ENCODE measurements around the gene STPG4. TPM values are rescaled to one million over a fixed set of nuclear protein-coding genes. Genes with fewer than 3 reads are reported as not detected.

The STPG4 gene
- total RNA-seq, 1 experiment from 2014 or later, result 0.13 TPM

DNA sequence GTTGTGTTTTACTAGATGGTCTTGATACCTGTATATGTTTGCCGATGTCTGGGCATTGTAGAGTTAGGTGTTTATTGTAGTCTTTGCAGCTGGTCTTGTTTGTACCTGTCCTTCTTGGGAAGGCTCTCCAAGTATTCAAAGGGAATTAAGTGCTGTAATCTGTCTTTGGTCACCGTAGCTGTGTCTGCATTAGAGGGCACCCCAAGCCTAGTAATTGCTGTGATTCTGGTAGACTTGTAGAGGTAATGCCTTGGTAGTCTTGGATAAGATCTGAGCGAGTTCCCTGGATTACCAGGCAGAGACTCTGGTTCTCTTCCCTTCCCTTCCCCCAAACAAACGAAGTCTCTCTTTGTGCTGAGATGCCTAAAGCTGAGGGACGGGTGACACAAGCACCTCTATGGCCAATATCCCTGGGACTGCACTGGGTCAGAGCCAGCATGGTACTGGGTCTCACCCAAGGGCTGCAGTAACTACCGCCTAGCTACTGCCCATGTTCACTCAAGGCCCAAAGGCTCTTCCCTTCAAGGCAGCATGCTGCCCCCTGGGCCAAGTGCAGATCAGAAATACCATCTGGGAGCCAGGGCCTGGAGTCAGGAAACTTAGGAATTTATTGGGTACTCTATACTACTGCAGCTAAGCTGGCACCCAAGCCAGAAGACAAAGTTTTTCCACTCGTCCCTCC, 27.1 kb downstream of the STPG4 start:
- H3K27me3 Mint-ChIP-seq (ENCODE audit: low read depth), result peaks cover 3% of the 10 kb centered on the region
- Histone ChIP-seq H3K23ac (ENCODE audit: insufficient read length, low read depth, low read length) (no peak overlapping the region), H3K9me3 (ENCODE audit: control insufficient read depth, low read depth, low read length) (no peaks in the 10 kb centered on the region), H3K4ac (ENCODE audit: low read depth, low read length) (no peak overlapping the region), H3K4me2 (ENCODE audit: insufficient read depth, insufficient read length, low read length) (no peak overlapping the region), H3K27ac (ENCODE audit: insufficient read length, low read depth, low read length) (no peak overlapping the region), H3K27me3 (ENCODE audit: insufficient read depth, low read length) (no peaks in the 10 kb centered on the region), H4K91ac (ENCODE audit: insufficient read length, low read depth, low read length) (no peak overlapping the region), H2BK120ac (ENCODE audit: low read depth, low read length, poor library complexity, severe bottlenecking) (no peak overlapping the region), H3K56ac (ENCODE audit: insufficient read length, low read depth, low read length) (no peak overlapping the region), H4K20me1 (ENCODE audit: control insufficient read depth, insufficient read depth, insufficient read length) (no peaks in the 10 kb centered on the region), H2AK5ac (ENCODE audit: insufficient read length, low read length) (no peak overlapping the region), H2BK12ac (ENCODE audit: insufficient read length, low read depth, low read length) (no peak overlapping the region), H2BK5ac (ENCODE audit: insufficient read length, low read length) (no peak overlapping the region), H3K14ac (ENCODE audit: insufficient read depth, low read length) (no peak overlapping the region), H2AFZ (ENCODE audit: low read length) (no peak overlapping the region), H4K8ac (replicated peaks; ENCODE audit: insufficient read length, low read depth, low read length) (no peak overlapping the region), H3K79me2 (ENCODE audit: insufficient read depth, low read length) (no peaks in the 10 kb centered on the region), H3K4me1 (ENCODE audit: insufficient read depth, low read length) (no peaks in the 10 kb centered on the region), H3K79me1 (ENCODE audit: insufficient read depth, low read depth, low read length, poor library complexity, severe bottlenecking) (no peaks in the 10 kb centered on the region), H3K23me2 (ENCODE audit: insufficient read length, low read depth, low read length, poor library complexity, severe bottlenecking) (no peaks in the 10 kb centered on the region), H3T11ph (ENCODE audit: low read length) (no peak overlapping the region), H3K18ac (ENCODE audit: insufficient read length, low read depth, low read length) (no peak overlapping the region), H2BK15ac (ENCODE audit: low read depth, low read length) (no peak overlapping the region), H2BK20ac (ENCODE audit: low read depth, low read length, poor library complexity, severe bottlenecking) (no peak overlapping the region), H4K5ac (ENCODE audit: insufficient read length, low read depth, low read length) (no peak overlapping the region), H3K9ac (ENCODE audit: extremely low read depth, insufficient read length, low read length) (no peak overlapping the region)
- TF ChIP-seq, protein P1, sequence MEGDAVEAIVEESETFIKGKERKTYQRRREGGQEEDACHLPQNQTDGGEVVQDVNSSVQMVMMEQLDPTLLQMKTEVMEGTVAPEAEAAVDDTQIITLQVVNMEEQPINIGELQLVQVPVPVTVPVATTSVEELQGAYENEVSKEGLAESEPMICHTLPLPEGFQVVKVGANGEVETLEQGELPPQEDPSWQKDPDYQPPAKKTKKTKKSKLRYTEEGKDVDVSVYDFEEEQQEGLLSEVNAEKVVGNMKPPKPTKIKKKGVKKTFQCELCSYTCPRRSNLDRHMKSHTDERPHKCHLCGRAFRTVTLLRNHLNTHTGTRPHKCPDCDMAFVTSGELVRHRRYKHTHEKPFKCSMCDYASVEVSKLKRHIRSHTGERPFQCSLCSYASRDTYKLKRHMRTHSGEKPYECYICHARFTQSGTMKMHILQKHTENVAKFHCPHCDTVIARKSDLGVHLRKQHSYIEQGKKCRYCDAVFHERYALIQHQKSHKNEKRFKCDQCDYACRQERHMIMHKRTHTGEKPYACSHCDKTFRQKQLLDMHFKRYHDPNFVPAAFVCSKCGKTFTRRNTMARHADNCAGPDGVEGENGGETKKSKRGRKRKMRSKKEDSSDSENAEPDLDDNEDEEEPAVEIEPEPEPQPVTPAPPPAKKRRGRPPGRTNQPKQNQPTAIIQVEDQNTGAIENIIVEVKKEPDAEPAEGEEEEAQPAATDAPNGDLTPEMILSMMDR (conservative IDR thresholded peaks at IDR 0.05), result peak; percentile 24; the same call in 2 of the 3 replicates
- H3K36me3 Mint-ChIP-seq (ENCODE audit: insufficient read depth in 1 of 3, low read depth in 3 of 3), result peaks cover 0 to 6% (median 4%) of the 10 kb centered on the region in 3 experiments; a peak in 3 of 7 replicates
- peak; percentile 36 for DNase-seq
- peaks cover 0 to 8% of the 10 kb centered on the region in 2 experiments; a peak in 2 of 5 replicates for H3K9me3 Mint-ChIP-seq
- WGBS (ENCODE audit: extremely low coverage, insufficient read length, low lambda C conversion rate), result no CpG with 5 or more reads among the region's 7 CpGs
- peaks cover 11% of the 10 kb centered on the region in 2 experiments for H3K4me1 Mint-ChIP-seq
- H3K27ac Mint-ChIP-seq, result no peak overlapping the region
- no peak overlapping the region for H3K4me3 Mint-ChIP-seq
